Measurements from ENCODE around the gene RGL3.

- TF ChIP-seq PATZ1 (CRISPR knock-in tag; IDR thresholded peaks at IDR 0.05; ENCODE audit: borderline replicate concordance): no peak
- no peak for TF ChIP-seq CTCF (IDR thresholded peaks at IDR 0.05 in 2 of 3, conservative IDR thresholded peaks at IDR 0.05 in 1 of 3; ENCODE audit: insufficient read depth in 2 of 3, low read depth in 1 of 3, low read length in 3 of 3)
- no peak for TF ChIP-seq FOXK2 (conservative IDR thresholded peaks at IDR 0.05 in 1 of 2, IDR thresholded peaks at IDR 0.05 in 1 of 2; ENCODE audit: low read depth in 2 of 2)
- TF ChIP-seq EHMT2 (IDR thresholded peaks at IDR 0.05): no peak
- TF ChIP-seq PHF20 (IDR thresholded peaks at IDR 0.05; ENCODE audit: partially characterized antibody): no peak
Observed at GRCh38 chr19:11390359-11390758, 28.8 kb downstream of the RGL3 start.
